ENCODE results near the gene ST3GAL3.

ST3GAL3 gene

GRCh38 chr1:43878854-43879253 lies 171.5 kb downstream of the ST3GAL3 start:
- no peak for DNase-seq (ENCODE audit: low spot score)

DNA sequence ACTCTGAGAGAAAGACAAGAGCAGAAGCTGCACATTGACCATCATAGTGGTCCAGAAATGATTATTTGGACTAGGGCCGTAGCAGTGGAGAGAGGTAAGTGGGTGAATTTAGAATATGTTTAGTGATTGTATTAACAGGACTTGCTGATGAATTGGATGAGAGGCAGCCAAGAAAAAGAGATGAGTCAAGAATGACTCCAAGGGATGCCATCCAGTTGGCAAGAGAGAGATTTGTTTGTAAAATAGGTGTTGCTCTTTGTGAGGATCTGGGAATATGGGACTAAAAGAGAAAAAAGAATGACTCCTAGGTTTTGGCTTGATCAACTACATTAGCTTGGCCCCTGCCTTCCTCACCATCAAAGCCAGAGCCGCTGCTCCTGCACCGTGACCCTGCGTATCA lies 172.1 kb downstream of the ST3GAL3 start:
- DNase-seq (ENCODE audit: low spot score), result peak; percentile 32

DNA sequence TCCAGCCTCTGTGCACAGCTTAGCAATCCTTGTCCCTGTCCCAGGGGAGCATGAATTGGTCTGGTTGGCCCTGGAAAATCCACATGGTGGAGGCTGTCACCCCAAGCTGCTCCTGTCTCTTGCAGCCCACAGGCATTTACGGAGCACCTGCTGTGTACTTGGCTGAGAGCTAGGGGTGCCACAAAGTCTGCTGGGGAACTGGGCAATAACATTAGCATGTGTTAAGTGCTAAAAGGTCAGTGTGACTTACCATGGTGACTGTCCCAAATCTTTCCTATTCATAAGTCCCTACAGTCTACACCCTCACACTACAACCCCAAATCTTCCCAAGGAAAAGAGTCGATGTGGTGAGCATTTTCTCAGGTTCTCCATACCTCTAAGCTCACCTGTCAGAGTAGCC lies 172.7 kb downstream of the ST3GAL3 start:
- no peak for DNase-seq (ENCODE audit: low spot score)

- no peak for DNase-seq (ENCODE audit: low spot score)
These were observed 173.3 kb downstream of the ST3GAL3 start for GRCh38 chr1:43880604-43881003.

DNA sequence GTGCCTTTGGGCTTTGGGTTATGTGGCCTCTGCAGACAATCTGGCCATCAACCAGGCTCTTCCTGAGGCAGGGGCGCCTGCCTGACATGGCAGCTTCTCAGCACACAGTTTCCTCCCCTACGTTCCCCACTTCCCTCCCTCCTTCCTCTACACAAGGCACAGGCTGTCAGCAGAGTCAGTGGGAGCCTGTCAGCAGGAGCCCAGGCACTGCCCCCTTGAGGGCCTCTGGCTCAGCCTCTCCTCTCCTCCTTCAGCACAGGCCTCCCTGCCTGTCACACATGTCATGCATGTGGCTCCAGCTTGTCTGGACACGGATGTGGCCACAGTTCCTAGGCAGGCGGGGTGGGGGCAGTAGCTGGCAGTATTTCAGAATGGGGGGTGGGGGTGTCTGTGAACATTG lies 174.1 kb downstream of the ST3GAL3 start:
- DNase-seq (ENCODE audit: low spot score), result no peak

DNA sequence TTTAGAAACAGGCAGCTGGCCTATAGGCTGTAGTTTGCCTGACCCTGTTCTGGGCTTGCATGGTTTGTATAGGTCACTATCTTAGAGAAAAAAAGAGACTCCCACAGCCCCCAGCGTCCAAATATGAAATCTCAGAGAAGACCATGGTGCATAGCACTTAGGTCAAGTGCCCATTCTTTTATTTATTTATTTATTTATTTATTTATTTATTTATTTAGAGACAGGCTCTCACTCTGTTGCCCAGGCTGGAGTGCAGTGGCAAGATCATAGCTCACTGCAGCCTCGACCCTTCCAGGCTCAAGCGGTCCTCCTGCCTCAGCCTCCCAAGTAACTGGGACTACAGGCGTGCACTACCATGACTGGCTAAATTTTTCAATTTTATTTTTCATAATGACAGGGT lies 175.4 kb downstream of the ST3GAL3 start:
- no peak for DNase-seq (ENCODE audit: low spot score)

DNA sequence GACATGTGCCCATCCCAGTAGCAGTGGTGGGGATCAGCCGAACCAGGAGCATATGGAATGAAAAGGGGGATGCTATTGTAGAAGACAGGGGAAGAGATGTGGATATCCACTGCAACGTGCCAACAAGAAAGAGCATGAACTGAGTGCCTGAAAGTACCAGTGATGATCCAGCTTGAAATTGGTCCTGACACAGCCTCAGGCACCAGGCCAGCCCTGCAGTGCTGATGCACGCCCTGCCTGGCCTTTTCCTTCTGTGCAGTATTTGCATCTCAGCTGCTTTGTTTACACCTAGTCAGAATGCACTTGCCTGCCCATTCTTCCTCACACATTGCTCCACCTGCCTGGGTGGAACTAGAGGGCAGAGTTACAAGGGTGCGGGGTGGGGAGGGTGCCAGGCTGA lies 176.0 kb downstream of the ST3GAL3 start:
- DNase-seq (ENCODE audit: low spot score), result no peak

DNA sequence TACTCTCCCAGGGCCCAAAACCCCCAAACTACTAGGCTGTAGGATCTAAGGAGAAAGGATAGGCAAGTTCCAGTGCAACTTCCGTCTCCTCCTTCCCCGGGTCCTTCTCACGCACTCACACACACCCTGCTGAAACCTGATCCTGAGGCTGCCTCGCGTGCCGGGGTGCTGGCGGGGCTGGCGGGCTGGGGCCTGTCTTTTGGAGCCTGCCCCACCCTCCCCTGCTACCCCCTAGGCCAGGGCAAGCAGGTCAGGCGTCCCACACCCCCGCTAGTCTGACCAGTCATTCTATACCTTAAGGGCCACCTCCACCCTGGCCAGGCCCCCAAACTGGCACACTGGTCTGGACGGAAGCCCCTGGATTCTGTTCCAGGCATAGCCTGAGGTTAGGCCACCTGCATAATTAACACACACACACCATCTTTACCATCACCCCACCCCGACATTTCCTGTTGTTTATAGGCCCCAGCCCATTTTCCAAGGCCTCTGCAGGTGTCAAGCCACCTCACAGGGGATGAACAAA lies 178.0 kb downstream of the ST3GAL3 start:
- no peak for DNase-seq (ENCODE audit: low spot score)

GRCh38 chr1:43887748-43888147 lies 180.4 kb downstream of the ST3GAL3 start:
- DNase-seq (ENCODE audit: low spot score), result no peak

DNA sequence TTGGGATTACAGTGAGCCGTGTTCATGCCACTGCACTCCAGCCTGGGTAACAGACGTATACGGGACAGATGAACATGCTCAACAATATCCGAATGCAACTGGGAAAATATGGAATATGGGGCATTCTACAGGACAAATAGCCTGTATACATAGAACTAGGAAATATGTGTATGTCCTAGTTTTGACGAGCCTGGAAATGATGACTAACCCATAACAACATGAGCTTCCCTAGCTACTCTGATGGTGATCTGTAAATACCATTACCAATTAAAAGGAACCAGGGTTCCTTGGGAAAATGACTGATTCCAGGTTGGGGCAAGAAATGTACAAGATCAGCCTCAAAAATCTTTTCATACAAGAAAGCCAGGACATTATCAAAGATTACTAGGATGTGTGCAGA lies 183.5 kb downstream of the ST3GAL3 start:
- DNase-seq (ENCODE audit: low spot score), result no peak

DNA sequence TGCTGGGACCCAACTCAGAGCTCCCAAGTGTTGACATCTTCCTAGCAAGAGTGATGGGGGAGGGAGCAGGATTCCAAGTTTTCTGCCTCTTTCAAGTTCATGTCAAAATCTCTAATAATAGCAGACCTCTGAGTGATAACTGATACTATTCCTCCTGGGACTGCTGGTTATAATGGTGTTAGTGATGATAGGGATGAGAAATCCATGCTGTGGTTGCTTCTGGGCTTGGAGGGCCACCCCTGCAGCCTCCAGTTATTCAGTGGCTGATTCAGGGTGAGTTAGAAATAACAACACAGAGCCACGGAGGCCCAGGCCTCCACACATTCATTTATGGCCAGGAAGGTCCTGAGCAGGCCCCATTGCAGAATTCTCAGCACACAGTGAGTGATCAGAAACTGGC lies 185.7 kb downstream of the ST3GAL3 start:
- DNase-seq (ENCODE audit: low spot score), result peak; percentile 63

GRCh38 chr1:43898981-43899380 lies 191.6 kb downstream of the ST3GAL3 start:
- no peak for DNase-seq (ENCODE audit: low spot score)

- DNase-seq (ENCODE audit: low spot score), result no peak
These were observed 193.1 kb downstream of the ST3GAL3 start for GRCh38 chr1:43900386-43900785.

- DNase-seq (ENCODE audit: low spot score), result no peak
These were observed 194.0 kb downstream of the ST3GAL3 start for GRCh38 chr1:43901196-43901961.

- DNase-seq (ENCODE audit: low spot score), result no peak
These were observed 194.9 kb downstream of the ST3GAL3 start for GRCh38 chr1:43902058-43902831.

DNA sequence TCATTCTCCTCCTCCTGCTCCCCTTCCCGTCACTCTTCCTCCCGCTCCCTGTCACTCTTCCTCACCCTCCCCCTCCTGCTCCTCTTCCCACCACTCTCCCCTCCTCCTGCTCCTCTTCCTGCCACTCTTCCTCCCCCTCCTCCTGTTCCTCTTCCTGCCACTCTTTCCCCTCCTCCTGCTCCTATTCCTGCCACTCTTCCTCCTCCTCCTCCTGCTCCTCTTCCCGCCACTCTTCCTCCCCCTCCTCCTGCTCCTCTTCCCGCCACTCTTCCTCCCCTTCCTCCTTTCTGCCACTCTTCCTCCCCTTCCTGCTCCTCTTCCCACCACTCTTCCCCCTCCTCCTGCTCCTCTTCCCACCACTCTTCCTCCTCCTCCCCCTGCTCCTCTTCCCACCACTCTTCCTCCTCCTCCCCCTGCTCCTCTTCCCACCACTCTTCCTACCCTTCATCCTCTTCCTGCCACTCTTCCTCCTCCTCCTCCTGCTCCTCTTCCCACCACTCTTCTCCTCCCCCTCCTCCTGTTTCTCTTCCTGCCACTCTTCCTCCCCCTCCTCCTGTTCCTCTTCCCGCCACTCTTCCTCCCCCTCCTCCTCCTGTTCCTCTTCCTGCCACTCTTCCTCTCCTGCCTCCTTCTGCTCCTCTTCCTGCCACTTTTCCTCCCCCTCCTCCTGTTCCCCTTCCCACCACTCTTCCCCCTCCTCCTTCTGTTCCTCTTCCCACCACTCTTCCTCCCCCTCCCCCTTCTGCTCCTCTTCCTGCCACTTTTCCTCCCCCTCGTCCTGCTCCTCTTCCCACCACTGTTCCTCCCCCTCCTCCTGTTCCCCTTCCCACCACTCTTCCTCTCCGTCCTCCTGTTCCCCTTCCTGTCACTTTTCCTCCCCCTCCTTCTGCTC lies 197.6 kb downstream of the ST3GAL3 start:
- DNase-seq (ENCODE audit: low spot score), result no peak

GRCh38 chr1:43908226-43908625 lies 200.9 kb downstream of the ST3GAL3 start:
- DNase-seq (ENCODE audit: low spot score), result no peak

GRCh38 chr1:43908858-43909257 lies 201.5 kb downstream of the ST3GAL3 start:
- no peak for DNase-seq (ENCODE audit: low spot score)

- no peak for DNase-seq (ENCODE audit: low spot score)
These were observed 203.0 kb downstream of the ST3GAL3 start for GRCh38 chr1:43910343-43910742.

DNA sequence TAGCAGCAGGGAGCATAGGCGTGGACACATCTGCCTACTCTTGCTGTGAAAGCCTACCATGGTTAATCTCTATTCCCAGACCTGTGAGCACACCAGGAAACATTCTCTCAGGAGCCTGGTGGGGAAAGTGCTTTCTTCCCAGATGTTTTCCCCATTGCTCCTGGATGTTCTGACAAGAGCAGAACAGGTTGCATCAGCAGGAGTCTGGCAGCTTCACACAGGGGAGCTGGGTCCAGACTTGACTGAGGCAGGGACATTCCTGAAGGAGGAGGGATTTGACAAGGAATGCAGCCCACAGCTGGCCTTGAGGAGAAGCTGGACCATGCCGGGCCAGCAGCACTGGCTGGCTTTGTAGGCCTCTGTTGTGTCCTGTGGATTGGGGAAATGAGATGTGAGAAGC lies 205.3 kb downstream of the ST3GAL3 start:
- peak; percentile 52 for DNase-seq (ENCODE audit: low spot score)

DNA sequence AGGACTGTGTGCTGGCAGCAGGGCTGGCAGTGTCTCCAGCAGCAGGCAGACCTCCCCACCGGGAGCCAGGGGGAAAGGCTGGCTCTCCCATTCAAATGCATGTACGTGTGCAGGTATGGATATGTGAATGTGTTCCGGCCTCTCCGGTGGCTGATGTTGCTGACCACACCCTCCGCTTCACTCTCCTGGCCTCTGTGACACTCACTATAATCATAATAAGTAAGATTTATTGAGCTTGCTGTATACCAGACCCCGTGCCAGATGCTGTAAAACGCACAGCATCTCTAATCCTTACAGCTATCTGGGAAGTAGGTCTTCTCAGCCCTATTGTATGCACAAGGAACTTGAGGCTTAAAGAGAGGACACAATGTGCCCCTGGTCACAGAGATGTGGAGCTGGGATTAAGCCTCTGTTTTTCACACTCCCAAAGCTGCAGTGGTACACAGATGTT lies 205.7 kb downstream of the ST3GAL3 start:
- DNase-seq (ENCODE audit: low spot score), result no peak

- DNase-seq (ENCODE audit: low spot score), result no peak
These were observed 206.5 kb downstream of the ST3GAL3 start for GRCh38 chr1:43913666-43914360.

Measured in hepatic stellate cell (primary cell).